ENCODE results near the gene DNAJA4. TPM values are rescaled to one million over a fixed set of nuclear protein-coding genes. Genes with fewer than 3 reads are reported as not detected.

The DNAJA4 gene
- total and polyA plus RNA-seq, 9 of the 15 experiments (the other 6 are each of a cell fraction or from before 2014, with no cell fraction given), result 0.11 to 1.0 (median 0.16) TPM; not detected in 4

GRCh38 chr15:78317145-78317836 lies 52.9 kb downstream of the DNAJA4 start (continued):
- TF ChIP-seq, protein P1, sequence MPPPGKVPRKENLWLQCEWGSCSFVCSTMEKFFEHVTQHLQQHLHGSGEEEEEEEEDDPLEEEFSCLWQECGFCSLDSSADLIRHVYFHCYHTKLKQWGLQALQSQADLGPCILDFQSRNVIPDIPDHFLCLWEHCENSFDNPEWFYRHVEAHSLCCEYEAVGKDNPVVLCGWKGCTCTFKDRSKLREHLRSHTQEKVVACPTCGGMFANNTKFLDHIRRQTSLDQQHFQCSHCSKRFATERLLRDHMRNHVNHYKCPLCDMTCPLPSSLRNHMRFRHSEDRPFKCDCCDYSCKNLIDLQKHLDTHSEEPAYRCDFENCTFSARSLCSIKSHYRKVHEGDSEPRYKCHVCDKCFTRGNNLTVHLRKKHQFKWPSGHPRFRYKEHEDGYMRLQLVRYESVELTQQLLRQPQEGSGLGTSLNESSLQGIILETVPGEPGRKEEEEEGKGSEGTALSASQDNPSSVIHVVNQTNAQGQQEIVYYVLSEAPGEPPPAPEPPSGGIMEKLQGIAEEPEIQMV (tag; conservative IDR thresholded peaks at IDR 0.05; ENCODE audit: low read depth), result no peak
- TF ChIP-seq FIP1L1 (IDR thresholded peaks at IDR 0.05; ENCODE audit: low read depth, low read length, poor library complexity, severe bottlenecking) (no peak), NONO (IDR thresholded peaks at IDR 0.05; ENCODE audit: low read depth in 2 of 2, low read length in 1 of 2) (no peak), TGIF2 (CRISPR knock-in tag; IDR thresholded peaks at IDR 0.05) (no peak), RCOR1 (IDR thresholded peaks at IDR 0.05; ENCODE audit: borderline replicate concordance in 1 of 2, low read depth in 2 of 2, low read length in 2 of 2) (peak in 1 of 2 experiments; percentile 6; a peak in 1 of 4 replicates), ZSCAN29 (IDR thresholded peaks at IDR 0.05) (no peak), L3MBTL2 (IDR thresholded peaks at IDR 0.05) (peak; percentile 37; the same call in 1 of the 2 replicates), HDAC1 (IDR thresholded peaks at IDR 0.05) (0 out of 4 replicates have a peak, but pooled peaks of 1 of the 2 experiments have one; percentile 21), CCAR2 (IDR thresholded peaks at IDR 0.05; ENCODE audit: low read depth, low read length) (no peak), BCL6 (CRISPR knock-in tag; IDR thresholded peaks at IDR 0.05) (no peak), RAD21 (CRISPR knock-in tag; conservative IDR thresholded peaks at IDR 0.05 in 1 of 2, IDR thresholded peaks at IDR 0.05 in 1 of 2) (peak; percentile 23 to 48; a peak in 3 of 4 replicates), KAT8 (IDR thresholded peaks at IDR 0.05; ENCODE audit: low read depth) (no peak), SNRNP70 (optimal IDR thresholded peaks at IDR 0.05; ENCODE audit: low read depth, low read length) (no peak), NCOA1 (IDR thresholded peaks at IDR 0.05; ENCODE audit: low read depth) (no peak), RFX1 (IDR thresholded peaks at IDR 0.05) (no peak)
- TF ChIP-seq, protein P2, sequence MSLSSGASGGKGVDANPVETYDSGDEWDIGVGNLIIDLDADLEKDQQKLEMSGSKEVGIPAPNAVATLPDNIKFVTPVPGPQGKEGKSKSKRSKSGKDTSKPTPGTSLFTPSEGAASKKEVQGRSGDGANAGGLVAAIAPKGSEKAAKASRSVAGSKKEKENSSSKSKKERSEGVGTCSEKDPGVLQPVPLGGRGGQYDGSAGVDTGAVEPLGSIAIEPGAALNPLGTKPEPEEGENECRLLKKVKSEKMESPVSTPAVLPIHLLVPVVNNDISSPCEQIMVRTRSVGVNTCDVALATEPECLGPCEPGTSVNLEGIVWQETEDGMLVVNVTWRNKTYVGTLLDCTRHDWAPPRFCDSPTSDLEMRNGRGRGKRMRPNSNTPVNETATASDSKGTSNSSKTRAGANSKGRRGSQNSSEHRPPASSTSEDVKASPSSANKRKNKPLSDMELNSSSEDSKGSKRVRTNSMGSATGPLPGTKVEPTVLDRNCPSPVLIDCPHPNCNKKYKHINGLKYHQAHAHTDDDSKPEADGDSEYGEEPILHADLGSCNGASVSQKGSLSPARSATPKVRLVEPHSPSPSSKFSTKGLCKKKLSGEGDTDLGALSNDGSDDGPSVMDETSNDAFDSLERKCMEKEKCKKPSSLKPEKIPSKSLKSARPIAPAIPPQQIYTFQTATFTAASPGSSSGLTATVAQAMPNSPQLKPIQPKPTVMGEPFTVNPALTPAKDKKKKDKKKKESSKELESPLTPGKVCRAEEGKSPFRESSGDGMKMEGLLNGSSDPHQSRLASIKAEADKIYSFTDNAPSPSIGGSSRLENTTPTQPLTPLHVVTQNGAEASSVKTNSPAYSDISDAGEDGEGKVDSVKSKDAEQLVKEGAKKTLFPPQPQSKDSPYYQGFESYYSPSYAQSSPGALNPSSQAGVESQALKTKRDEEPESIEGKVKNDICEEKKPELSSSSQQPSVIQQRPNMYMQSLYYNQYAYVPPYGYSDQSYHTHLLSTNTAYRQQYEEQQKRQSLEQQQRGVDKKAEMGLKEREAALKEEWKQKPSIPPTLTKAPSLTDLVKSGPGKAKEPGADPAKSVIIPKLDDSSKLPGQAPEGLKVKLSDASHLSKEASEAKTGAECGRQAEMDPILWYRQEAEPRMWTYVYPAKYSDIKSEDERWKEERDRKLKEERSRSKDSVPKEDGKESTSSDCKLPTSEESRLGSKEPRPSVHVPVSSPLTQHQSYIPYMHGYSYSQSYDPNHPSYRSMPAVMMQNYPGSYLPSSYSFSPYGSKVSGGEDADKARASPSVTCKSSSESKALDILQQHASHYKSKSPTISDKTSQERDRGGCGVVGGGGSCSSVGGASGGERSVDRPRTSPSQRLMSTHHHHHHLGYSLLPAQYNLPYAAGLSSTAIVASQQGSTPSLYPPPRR (CRISPR knock-in tag; IDR thresholded peaks at IDR 0.05; ENCODE audit: borderline replicate concordance), result no peak
- TF ChIP-seq, protein P3, sequence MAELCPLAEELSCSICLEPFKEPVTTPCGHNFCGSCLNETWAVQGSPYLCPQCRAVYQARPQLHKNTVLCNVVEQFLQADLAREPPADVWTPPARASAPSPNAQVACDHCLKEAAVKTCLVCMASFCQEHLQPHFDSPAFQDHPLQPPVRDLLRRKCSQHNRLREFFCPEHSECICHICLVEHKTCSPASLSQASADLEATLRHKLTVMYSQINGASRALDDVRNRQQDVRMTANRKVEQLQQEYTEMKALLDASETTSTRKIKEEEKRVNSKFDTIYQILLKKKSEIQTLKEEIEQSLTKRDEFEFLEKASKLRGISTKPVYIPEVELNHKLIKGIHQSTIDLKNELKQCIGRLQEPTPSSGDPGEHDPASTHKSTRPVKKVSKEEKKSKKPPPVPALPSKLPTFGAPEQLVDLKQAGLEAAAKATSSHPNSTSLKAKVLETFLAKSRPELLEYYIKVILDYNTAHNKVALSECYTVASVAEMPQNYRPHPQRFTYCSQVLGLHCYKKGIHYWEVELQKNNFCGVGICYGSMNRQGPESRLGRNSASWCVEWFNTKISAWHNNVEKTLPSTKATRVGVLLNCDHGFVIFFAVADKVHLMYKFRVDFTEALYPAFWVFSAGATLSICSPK (IDR thresholded peaks at IDR 0.05; ENCODE audit: borderline replicate concordance), result no peak
- TF ChIP-seq, protein P4, sequence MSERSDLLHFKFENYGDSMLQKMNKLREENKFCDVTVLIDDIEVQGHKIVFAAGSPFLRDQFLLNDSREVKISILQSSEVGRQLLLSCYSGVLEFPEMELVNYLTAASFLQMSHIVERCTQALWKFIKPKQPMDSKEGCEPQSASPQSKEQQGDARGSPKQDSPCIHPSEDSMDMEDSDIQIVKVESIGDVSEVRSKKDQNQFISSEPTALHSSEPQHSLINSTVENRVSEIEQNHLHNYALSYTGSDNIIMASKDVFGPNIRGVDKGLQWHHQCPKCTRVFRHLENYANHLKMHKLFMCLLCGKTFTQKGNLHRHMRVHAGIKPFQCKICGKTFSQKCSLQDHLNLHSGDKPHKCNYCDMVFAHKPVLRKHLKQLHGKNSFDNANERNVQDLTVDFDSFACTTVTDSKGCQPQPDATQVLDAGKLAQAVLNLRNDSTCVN (CRISPR knock-in tag; IDR thresholded peaks at IDR 0.05), result no peak

Data from K562 (cell line).